Brain pericyte (primary cell): ENCODE data around the gene OVCH2.
"Not testable (repeated sequence)": the region's sequence is repeated elsewhere in the genome, so short reads cannot be mapped to it uniquely, and the experiment has no call there.

Experiments
- DNase-seq: peaks from one replicate; pipeline ENCODE4 v3.0.0-alpha.2; 2012; ENCODE audit warnings: low read depth, low spot score

OVCH2 gene, protein sequence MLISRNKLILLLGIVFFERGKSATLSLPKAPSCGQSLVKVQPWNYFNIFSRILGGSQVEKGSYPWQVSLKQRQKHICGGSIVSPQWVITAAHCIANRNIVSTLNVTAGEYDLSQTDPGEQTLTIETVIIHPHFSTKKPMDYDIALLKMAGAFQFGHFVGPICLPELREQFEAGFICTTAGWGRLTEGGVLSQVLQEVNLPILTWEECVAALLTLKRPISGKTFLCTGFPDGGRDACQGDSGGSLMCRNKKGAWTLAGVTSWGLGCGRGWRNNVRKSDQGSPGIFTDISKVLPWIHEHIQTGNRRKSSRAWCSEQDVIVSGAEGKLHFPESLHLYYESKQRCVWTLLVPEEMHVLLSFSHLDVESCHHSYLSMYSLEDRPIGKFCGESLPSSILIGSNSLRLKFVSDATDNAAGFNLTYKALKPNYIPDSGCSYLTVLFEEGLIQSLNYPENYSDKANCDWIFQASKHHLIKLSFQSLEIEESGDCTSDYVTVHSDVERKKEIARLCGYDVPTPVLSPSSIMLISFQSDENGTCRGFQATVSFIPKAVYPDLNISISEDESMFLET

DNA sequence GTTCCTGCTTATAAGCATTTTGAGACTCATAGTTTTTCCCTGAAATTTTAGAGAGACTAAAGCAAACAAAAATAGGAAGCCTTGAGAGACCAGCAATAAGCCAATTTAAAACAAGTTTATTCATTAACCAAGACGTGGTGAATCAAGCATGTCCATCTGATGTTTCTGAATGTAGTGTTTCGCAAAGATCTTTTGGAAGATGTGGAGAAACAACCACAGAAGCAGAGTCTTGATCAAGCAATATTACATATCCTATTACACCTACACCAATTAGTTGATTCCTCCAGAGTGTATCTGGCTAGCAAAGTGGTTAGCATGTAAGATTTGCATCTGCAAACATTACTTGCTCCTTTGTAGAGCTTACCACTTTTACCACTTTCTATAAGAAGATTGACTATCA, at the start of gene OVCH2:
Gene OVCH2, minus strand, starts transcription at position 101 of the 400 bp plus-strand sequence. Its CDS starts 83 bp downstream, at position 18.
- no peak for DNase-seq

DNA sequence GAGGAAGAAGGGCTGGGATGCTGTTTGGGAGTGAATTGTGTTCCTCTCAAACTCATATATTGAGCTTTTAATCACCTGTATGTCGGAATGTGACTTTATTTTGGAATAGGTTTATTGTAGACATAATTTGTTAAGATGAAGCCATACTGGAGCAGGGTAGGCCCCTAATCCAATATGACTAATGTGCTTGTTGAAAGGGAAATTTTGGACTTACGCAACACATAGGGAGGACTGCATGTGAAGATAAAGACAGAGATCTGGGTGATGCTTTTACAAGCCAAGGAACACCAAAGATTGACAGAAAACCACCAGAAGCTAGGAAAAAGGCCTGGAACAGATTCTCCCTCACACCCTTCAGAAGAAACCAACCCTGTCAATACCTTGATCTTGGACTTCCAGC, 43.2 kb upstream of the OVCH2 start:
- DNase-seq: no peak

DNA sequence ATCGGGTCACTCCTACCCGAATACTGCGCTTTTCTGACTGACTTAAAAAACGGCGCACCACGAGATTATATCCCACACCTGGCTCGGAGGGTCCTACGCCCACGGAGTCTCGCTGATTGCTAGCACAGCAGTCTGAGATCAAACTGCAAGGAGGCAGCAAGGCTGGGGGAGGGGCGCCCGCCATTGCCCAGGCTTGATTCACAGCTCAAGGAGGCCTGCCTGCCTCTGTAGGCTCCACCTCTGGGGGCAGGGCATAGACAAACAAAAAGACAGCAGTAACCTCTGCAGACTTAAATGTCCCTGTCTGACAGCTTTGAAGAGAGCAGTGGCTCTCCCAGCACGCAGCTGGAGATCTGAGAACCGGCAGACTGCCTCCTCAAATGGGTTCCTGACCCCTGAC, 28.5 kb upstream of the OVCH2 start:
- not testable (repeated sequence) for DNase-seq

DNA sequence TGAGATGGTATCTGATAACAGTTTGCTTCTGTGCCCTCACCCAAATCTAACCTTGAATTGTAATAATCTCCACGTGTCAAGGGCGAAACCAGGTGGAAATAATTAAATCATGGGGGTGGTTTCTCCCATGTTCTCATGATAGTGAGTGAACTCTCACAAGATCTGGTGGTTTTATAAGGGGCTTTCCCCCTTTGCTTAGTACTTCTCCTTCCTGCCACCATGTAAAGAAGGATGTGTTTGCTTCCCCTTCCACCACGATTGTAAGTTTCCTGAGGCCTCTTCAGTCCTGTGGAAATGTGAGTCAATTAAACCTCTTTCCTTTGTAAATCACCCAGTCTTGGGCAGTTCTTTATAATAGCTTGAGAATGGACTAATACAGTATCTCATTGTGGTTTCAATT, 8.5 kb upstream of the OVCH2 start:
- no peak for DNase-seq

DNA sequence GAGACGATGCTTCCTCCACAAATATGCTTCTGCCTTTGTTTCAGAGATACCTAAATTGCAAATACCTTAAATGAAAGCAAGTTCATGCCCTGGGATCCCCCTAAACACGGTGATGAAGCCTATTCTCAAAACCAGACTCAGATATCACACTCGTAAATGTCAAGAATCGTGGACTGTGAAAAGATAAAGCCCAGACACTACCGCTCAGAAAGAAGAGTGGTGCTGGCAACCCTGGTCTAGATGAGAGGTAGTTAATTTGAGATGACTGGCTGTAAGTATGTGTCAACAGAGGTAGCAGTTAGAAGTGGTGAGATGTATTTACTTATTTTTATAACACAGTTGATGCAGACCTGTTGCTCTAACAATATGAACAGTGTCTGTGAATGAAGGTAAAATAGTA, 2.5 kb downstream of the OVCH2 start:
- DNase-seq: no peak

DNA sequence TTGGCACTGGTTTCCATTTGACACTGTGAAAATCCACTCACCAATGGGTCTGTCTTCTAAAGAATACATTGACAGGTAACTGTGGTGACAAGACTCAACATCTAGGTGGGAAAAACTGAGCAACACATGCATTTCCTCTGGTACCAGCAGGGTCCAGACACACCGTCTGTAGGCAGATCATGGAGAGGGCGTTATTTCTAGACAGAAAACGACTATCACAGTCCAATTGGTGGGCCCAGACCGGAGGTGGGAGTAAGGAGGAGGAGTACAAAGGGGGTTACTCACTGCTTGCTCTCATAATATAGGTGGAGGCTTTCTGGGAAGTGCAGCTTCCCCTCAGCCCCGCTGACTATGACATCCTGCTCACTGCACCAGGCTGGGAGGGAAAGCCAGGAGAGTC, 9.9 kb downstream of the OVCH2 start:
- DNase-seq: no peak

DNA sequence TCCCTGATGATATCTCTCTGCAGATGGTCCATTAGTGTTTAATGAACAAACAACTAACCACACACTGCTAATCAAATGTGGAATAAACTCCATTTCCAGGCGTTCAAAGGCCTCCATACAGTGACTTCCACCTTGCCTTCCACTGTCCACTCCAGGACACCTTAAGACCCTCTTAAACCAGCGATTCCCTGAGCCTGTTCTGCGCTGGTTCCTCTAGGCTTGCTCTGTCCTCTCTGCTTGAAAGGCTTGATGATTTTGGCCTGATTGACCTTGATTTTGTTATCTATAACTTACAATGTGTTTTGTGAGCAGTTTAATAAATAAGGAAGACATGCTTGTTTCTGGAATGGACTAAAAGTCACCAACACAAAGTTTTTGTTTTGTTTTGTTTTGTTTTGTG, 12.0 kb downstream of the OVCH2 start:
- no peak for DNase-seq

DNA sequence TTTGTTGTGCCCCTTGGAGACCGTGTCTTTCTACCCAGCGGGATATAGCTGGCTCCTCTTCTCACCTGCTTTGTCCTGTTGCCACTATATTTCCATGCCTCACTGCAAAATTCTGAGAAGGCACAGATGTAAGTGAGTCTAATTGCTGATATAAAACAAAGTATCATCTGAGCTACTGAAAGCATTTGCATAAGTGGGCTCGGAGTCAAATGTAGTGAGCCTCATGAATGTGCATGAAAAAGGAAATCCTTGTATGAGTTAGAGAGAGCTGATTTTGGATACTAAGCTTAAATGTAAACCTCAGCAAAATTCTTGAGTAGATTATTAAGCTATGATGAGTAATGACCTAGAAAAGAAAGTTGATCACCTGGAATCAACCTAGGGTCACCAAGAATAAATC, 13.9 kb downstream of the OVCH2 start:
- DNase-seq: no peak

DNA sequence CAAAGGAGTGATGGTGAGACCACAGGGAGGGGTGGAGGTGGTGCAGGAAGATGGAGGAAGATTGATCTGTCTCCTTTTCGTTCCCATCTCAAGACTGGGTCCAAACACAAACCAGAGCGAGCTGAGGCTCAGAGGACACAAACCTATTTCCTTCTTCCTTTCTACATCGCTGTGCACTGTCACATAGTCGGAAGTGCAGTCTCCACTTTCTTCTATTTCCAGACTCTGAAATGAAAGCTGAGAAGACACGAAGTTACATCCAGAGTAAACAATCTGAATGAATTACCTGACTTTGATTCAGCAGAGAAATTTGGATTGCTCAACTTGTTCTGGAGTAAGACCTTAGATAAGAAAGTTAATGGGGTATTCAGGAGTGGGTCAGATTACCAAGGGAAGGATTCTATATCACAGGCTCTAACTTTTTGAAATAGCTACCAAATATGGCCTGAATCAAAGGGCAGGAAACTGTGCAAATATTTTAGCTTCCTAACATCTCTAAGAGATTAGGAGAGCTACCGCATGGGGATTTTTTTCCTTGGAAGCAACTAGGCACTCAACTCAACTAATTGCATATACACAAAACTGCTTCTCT, 14.4 kb downstream of the OVCH2 start:
- DNase-seq: no peak

DNA sequence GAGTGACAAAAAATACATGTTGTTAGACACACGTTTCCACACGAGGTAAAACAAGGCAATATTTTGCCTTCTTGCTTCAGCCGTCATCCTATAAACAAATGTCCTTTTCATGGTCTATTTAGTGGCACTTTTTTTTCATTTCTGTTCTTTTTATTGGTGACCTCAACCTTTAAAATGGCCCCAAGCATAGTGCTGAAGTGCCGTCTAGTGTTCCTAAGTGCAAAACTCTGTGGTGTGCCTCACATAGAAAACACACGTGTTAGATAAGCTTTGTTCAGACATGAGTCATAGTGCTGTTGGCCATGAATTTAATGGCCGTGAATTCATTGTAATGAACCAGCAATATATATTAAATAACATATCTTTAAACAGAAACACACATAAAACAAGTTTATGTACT, 15.6 kb downstream of the OVCH2 start:
- DNase-seq: no peak

DNA sequence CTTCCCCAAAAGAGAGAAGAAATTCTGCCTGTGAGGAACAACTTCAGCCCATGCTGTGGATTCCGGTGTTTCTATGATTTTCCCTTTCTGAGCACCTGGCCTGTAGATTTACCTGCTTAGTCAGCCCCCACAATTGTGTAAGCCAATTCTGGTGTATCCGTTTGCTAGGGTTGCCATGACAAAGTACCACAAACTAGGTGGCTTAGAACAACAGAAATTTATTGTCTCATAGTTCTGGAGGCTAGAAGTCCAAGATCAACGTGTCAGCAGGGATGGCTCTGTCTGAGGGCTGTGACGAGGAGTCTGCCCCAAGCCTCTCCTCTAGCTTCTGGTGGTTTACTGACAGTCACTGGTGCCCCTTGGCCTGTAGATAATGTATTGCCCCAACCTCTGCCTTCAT, 17.0 kb downstream of the OVCH2 start:
- DNase-seq: no peak

DNA sequence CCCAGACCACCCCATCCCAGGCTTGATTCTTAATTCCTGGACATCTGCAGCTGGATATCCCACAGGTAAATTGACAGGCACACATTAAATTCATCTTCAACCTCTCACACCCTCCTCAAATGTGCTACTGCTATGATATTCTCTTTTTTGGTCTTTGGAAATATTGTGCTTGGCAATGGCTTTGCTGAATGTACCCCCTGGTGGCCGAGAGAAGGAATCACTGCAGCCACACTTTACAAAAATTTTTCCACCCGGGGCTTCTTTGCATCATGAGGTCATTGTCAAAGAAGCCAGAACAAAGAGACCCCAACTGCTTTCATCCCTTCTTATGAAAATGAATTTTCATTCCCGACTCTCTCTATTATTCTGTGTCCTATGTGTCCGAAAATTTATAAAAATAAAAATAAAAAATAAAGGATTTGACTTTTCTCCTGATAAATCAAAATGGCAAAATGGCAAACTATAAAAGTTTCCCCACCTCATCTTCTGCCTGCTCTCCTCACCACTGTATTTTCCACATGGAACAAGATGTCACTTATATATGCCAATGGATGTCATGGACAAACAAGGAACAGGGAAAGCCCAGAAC, 17.9 kb downstream of the OVCH2 start:
- no peak for DNase-seq

DNA sequence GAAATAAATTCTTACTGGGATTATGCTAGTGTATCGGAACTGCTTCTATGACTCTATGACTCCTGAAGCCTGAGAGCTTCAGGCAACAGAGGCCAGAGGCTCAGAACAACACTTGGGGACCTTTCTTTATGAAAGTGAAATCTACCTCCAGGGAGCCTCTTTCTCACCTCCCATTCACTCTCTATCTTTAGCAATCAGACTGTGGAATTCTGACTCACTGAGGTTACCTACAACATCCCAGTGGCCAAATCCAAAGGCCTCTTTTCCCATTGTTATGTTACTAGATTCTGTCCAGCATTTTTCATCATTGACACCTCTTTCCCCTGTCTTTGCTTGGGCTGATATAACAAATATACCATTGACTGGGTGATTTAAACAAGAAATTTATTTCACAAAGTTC, 18.9 kb downstream of the OVCH2 start:
- DNase-seq: no peak

DNA sequence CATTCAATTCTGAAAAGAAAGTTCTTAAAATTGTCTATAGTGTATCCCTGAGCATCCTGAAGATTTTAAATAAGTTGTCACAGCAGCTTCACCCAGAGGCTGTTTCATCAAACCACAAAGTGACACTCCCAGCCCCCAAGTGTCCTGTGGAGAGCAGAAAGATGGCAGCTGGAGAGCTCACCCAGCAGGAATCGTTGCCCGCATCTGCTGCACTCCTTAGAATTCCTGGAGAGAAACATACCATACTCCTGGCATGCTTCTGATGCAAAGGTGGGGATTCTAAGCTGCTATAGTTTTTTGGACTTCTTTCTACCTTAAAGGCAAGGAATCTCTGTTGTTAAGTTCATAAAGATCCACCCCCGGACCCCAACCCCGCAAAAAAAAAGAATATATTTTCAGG, 19.5 kb downstream of the OVCH2 start:
- DNase-seq: no peak

DNA sequence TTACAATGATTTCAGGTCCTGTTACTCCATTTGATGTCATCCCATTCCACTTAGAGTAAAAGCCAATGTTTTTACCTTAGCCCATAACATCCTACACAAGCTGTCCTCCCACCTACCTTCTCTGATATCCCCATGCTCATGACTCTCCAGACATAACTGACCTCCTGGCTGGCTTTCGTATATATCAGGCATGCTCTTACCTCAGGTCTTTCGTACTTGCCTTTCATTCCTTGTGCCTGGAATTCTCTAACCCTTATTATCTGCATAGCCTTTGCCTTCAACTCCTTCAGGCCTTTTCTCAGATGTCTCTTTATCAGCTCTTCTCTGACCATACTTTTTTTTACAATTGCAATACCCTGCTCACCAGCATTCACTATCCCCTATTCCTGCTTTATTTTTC, 22.7 kb downstream of the OVCH2 start:
- no peak for DNase-seq

DNA sequence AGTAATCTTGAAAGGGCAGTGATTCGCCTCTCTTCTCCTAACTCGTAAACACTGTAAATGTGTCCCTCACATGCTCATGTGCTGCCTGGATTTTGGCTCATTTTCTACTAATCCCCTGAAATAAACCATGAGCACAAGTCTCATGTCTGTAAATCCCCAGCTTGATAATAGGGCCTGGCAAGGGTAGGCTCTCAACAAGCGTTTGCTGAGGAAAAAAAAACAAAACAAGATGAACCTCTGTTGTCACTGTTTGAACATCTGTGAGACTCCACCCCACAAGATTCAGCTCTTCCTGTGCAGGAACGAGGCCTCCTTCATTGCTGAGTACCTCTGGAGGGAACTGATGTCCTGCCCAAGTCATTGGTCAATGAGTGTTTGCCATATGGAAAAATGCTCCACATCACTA, 28.5 kb downstream of the OVCH2 start:
- no peak for DNase-seq

DNA sequence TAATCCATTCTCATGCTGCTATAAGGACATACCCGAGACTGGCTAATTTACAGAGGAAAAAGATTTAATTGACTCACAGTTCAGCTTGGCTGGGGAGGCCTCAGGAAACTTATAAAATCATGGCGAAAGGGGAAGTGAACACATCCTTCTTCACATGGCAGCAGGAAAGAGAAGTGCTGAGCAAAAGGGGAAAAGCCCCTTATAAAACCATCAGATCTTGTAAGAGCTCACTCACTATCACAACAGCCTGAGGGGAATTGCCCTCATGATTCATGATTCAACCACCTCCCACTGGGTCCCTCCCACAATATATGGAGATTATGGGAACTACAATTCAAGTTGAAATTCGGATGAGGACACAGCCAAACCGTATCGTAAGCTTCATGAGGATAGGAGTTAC, 29.2 kb downstream of the OVCH2 start:
- peak; percentile 48 for DNase-seq

DNA sequence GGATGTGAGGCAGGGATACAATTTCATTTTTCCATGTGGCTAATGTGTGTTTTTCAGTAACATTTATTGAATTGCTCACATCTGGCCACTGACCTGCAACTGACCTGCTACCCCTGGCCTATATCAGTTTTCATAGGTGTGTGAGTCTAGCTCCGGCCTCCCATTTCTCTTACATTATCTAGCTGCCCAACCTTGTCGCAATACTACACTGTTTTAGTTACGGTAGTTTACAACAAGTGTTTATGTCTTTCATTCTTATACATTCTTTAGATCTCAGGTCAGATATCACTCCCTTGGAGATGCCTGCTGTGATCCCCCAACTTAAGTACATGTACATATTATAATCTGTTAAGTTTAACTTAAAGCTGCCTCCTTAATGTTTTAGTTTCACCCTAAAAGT, 30.6 kb downstream of the OVCH2 start:
- DNase-seq: no peak

DNA sequence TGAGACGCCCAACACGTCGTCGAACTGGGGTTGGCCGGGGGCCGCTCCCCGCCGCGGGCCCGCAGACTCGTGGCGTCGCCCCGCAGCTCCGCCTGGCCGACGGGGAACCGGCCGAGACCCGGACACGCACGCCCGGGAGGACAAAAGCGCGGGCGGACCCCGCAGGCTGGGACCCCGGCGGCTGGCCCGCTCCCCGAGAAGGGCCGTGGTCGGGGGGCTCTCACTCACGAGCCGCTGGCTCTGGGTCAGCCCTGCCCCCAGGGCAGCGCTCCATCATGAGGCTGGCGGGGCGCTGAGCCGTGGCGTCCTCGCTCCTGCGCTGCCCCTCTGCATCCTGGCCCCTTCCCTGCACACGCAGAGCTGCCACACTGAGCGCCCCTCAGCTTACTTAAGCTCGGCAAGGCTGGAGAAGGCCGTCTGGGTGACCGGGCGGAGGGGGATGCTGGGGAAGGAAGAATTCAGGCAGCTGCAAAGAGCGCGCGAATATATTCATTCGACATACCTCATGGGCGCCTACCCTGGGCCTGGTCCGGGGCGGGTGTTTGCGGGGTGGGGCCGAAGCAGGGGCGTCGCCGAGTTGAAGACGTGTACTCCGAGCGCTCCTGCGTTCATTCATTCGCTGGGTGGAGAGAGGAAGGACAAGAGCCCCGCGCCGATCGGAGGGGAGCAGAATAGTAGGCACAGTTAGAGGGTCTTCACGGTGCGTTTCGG, 32.4 kb downstream of the OVCH2 start:
- no peak for DNase-seq

DNA sequence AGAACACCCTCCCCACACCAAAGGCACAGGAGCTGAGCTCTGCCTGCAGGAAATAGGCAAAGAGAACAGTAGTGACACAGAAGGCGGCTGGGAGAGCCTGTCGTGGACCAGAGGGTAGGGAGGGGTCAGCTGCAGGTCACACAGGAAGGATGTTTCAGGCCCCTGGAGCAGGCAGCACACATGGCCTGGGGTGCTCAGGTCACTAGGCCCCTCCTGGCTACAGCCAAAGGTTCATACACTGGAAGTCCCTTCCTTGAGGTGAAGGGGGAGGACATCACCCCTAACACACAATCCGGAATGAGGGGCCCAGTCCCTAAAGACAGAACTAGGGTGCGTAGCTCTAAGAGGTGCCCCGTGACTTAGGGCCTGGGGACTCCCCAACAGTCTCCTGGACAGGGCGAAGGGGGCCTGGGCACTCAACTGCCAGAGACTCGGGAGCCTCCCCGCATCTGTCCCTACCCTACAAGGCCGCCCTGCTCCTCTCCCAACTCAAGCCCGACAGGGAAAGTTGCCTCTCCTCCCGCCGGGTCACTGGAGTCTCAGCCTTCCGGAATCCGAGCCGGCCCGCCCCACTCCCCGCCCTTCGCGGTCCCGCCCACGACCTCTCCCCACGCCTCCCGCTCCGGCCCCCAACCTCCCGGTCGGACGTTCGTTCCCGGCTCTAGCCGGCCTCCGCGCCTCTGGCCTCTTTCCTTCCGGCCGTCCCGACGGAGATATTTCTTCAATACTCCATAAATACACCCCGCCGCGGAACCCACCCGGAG, 33.1 kb downstream of the OVCH2 start, which contains the start of gene CYB5R2:
Gene CYB5R2, minus strand, starts transcription at position 541 of the 764 bp plus-strand sequence. CDS start 675 bp downstream, outside the sequence.
- no peak for DNase-seq

DNA sequence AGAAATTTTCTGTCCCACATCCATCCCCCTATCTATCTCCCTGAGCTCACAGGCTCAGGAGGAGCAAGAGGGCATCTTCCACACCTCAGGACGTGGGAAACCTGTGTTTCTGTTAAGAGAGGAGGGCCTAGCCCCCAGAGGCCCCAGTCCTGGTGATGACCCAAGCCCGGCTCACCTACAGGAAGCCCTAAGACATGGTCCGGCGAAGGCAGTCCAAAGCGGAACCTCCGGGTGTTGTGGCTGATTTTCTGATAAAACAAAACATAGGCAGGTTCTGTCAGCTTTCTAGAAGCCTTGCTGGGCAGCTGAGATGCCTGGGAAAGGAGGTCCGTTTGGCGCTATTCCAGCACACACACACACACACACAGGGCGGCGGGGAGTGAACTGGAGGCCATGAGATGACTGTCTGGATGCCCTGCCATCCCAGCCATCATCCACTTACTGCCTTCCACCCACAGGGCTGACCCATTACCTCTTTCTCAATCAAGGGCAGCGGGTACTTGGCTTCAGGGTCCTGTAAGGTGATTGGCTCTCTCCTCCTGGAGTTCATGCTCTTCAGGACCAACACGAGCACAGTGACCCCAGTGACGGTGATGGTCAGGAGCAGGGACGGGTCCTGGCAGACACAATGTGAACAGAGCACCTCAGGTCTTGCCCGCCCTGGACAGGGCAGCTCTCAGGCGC, 33.9 kb downstream of the OVCH2 start:
- DNase-seq: no peak
